Muscle layer of duodenum (tissue), 2 donors: Measurements from ENCODE around the gene PABPN1L.

ENCODE experiments used
- H3K27ac ChIP-seq: one replicate; pipeline ENCODE4 v1.7.0; 2013; ENCODE audit warnings: mild to moderate bottlenecking, low read length
- H3K27me3 ChIP-seq: one replicate; pipeline ENCODE4 v1.7.0; 2013; ENCODE audit warnings: low read depth, mild to moderate bottlenecking, control low read depth, low read length
- H3K36me3 ChIP-seq, 2 donors: one replicate each; pipeline ENCODE4 v1.7.0; 2013; ENCODE audit warnings: low read length in 2 of 2, control low read depth in 1 of 2, mild to moderate bottlenecking in 1 of 2; ENCODE audit not compliant: insufficient read depth in 2 of 2, control insufficient read depth in 1 of 2
- H3K4me1 ChIP-seq, 2 donors: one replicate each; pipeline ENCODE4 v1.7.0; 2013; ENCODE audit warnings: low read length in 2 of 2, mild to moderate bottlenecking in 2 of 2, control low read depth in 1 of 2, moderate library complexity in 1 of 2; ENCODE audit not compliant: insufficient read depth in 2 of 2, control insufficient read depth in 1 of 2
- H3K4me3 ChIP-seq, 2 donors: one replicate each; pipeline ENCODE4 v1.7.0; 2013; ENCODE audit warnings: low read length in 2 of 2, low read depth in 1 of 2, mild to moderate bottlenecking in 1 of 2
- H3K9me3 ChIP-seq, 2 donors: one replicate each; pipeline ENCODE4 v1.7.0; 2013; ENCODE audit warnings: low read length in 2 of 2, control low read depth in 1 of 2, mild to moderate bottlenecking in 1 of 2; ENCODE audit not compliant: control insufficient read depth in 1 of 2
- donor health status: healthy.

Gene PABPN1L

DNA sequence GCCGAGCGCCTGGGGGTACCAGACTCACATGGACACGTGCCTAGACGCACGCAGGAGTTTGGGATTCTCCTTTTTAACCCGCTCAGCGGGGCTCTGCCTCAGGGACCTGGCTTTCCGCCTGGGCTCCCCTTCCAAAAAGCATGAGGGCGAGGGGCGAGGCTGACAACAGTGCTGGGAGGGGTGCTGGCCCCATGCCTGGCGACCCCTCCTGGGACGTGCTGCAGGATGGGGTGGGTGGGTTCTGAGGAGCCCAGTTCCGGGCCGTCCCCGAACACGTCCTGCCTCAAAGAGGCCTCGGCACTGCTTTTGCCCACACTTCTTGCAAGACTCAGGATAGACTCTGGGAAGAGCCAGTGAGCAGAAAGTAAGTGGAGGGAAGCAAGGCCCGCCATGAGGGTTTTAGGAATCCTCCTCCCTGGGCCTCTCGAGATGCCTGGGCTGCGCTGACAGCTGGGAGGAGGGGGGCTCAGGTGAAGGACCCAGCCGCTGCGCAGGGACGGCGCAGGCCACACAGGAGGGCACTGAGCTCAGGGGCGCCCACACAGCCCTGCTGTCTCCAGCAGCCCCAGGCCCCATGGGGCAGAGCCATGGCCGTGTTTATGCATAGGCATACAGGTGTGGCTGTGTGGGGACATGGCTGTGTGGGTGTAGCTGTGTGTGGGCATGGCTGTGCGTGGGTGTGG lies 15.4 kb upstream of the PABPN1L start:
- Histone ChIP-seq H3K4me3 (no peak overlapping the region), H3K36me3 (peaks cover 0 to 21% of the 10 kb centered on the region in 2 donors)

DNA sequence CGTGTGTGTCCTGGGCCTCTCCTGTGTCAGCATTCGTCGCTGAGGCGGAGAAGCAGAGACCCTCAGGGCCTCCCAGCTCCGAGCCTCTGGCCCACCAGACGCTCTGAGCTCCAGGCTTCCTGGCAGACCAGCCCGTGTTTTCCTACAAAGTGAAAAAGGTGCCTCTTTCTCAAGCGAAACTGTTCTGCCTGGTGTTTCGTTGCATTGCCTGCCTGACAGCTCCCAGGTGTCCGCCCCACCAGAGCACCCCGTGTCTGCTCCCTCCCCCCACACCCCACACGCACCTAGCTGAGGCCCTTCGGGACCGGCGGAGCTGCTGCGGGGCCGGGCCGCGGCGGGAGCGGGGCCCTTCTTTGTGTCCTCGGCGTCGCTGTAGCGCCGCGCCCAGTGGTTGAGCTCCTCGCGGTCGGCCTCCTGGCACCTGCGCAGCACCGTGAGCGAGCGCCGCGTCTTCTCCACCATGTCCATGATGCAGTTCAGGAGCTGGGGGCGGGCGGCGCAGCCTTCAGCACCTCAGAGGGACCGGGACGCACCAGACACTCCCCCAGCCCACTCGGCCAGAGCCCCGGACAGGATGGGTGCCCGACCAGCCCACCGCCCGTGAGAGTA lies 14.7 kb upstream of the PABPN1L start:
- H3K4me3 ChIP-seq, result no peak overlapping the region
- H3K27ac ChIP-seq, result no peak overlapping the region
- no peaks in the 10 kb centered on the region for H3K27me3 ChIP-seq
- H3K36me3 ChIP-seq, result peaks cover 0 to 21% of the 10 kb centered on the region in 2 donors
- no peaks in the 10 kb centered on the region for H3K9me3 ChIP-seq
- H3K4me1 ChIP-seq, result peaks cover 0 to 6% of the 10 kb centered on the region in 2 donors

More for the DNA sequence above, 15.4 kb upstream of the PABPN1L start:
- Histone ChIP-seq H3K27ac (no peak overlapping the region), H3K27me3 (no peaks in the 10 kb centered on the region), H3K9me3 (no peaks in the 10 kb centered on the region), H3K4me1 (peaks cover 0 to 6% of the 10 kb centered on the region in 2 donors)

DNA sequence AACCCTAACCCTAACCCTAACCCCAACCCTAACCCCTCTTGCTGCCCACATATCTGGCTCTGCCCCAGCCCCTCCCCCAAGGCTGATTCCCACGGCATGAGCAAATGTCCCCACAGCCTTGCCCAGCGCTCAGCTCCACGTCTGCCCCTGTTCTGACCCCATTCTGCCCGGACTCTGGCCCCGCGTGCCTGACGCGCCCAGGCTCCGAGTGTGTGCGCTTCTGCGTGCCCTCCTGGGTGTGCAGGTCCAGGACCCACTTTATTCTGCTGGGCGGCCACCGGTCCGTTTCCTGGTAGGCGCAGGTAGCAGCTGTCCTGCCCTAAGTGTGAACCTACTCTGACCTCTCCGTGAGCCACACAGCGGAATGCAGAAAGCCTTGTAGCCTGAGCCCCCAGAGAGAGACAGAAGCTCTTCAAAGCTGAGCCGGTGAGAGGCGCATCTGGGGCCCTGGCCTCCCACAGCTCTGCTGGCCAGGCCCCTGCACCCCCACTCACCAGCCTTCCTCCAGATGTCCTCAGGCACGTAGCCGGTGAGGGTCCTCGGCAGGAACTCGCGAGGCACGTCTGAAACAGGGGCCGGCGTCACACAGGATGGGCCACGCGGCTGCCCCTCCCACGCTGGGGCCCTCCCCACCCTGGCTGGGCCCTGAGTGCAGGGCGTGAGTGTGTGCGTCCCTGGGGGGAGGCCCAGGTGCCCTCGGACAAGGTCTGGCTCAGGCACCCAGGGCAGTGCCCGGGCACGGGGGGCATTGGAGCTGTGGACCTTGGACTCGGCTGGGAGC lies 14.0 kb upstream of the PABPN1L start:
- H3K4me3 ChIP-seq, result no peak overlapping the region
- H3K36me3 ChIP-seq, result peaks cover 0 to 21% of the 10 kb centered on the region in 2 donors
- H3K9me3 ChIP-seq, result no peaks in the 10 kb centered on the region
- peaks cover 0 to 6% of the 10 kb centered on the region in 2 donors for H3K4me1 ChIP-seq
- H3K27ac ChIP-seq, result no peak overlapping the region
- H3K27me3 ChIP-seq, result no peaks in the 10 kb centered on the region

DNA sequence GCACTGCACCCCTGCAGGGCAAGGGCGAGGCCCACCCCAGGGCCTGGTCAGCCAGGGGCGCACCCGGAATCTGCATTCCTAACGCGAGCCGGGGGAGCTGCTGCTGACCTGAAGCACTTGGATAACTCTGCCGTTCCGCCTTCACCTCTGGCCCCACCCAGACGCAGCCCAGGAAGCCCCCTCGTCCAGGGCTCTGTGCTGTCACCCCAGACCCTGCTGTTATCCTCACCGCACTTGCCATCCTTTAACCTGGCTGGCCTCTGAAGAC lies 13.3 kb upstream of the PABPN1L start:
- peaks cover 0 to 6% of the 10 kb centered on the region in 2 donors for H3K4me1 ChIP-seq
- no peaks in the 10 kb centered on the region for H3K27me3 ChIP-seq
- H3K9me3 ChIP-seq, result no peaks in the 10 kb centered on the region
- H3K36me3 ChIP-seq, result peaks cover 0 to 18% of the 10 kb centered on the region in 2 donors
- no peak overlapping the region for H3K27ac ChIP-seq
- no peak overlapping the region for H3K4me3 ChIP-seq

DNA sequence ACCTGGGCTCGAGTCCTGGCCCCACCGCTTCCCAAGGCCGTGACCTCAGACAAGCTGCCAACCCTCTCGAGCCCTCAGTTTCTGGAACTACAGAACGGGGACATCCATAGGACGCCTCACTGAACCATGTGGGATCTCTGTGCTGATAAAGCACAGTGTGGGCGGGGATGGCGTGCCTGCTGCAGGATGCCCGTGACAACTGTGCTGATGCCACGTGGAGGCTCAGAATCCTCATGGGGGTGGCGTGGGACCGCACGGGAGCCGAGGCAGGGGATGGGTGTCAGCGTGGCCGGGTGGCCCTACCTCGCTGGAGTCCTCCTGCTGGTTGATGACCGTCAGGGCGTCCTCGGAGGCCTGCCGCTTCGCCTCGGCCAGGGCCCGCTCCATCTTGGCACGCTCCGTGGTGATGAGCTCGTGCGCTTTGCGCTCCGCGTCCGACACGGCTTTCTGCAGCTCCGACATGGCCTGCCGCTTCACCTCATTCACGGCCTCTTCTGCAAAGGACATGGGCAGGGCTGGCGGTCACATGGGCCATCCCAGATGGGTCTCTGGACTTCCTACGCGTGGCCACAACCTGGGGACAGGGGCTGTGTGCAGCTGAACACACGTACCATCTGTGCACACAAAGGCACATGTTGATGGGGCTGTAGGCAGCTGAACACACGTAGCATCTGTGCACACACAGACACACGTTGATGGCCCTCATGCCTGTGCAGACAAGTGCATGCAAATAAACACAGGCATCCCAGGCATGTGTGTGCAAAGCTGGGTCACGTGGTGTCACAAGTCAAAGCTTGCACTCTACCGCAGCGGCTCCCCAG lies 12.7 kb upstream of the PABPN1L start:
- H3K36me3 ChIP-seq, result peaks cover 0 to 17% of the 10 kb centered on the region in 2 donors

DNA sequence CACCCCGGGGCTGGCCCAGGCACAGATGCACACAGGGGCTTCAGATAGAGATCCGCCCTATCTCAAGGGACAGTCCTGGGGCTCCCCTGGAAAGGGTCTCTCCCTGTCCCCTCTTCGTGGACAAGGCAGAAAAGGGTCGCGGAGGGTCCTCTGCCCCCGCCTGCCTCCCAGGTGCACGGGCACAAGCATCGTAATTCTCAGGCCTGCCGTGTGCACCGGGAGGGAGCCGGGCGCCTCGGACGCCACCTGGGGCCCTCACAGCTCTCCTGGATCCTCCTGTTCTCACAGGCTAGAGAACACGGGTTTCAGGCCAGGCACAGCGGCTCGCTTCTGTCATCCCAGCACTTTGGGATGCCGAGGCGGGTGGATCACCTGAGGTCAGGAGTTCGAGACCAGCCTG lies 11.9 kb upstream of the PABPN1L start:
- H3K27me3 ChIP-seq, result no peaks in the 10 kb centered on the region
- no peak overlapping the region for H3K4me3 ChIP-seq
- peaks cover 0 to 6% of the 10 kb centered on the region in 2 donors for H3K4me1 ChIP-seq
- no peak overlapping the region for H3K27ac ChIP-seq
- H3K36me3 ChIP-seq, result peaks cover 0 to 15% of the 10 kb centered on the region in 2 donors
- no peaks in the 10 kb centered on the region for H3K9me3 ChIP-seq

More for the DNA sequence above, 12.7 kb upstream of the PABPN1L start:
- no peak overlapping the region for H3K4me3 ChIP-seq
- no peaks in the 10 kb centered on the region for H3K9me3 ChIP-seq
- H3K27me3 ChIP-seq, result no peaks in the 10 kb centered on the region
- H3K27ac ChIP-seq, result no peak overlapping the region
- H3K4me1 ChIP-seq, result peaks cover 0 to 6% of the 10 kb centered on the region in 2 donors

DNA sequence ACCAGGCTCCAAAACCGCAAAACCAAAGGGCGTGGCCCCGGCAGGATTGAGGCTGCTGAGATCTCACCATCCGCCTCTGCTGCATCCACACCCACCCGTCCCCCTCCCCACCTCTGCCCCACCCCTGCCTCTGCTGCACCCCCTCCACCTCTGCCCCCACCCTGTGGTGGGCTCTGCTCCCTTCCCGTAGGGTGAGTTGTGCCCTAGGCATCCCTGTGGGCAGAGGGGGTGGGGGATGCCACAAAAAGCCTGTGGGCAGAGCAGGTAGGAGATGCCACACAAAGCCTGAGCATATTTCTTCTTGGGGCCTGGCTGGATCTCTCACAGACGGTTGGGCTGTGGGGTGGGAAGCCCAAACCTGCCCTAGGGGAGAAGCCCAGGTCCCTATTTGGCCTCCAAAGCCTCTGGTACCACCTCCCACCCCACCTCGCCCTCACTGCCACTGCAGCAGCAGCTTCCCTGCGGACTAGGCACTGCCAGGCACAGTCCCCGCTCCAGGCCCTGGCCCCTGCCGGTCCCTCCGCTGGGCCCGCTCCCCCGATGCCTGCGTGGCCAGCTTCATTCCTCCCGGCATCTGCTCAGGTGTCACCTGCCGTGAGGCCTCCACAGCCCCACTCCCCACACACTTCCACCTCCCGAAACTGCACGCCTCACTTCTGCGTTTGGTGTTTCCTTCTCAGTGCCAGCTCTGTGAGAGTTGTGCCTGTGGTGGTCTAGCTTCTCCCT lies 11.3 kb upstream of the PABPN1L start:
- Histone ChIP-seq H3K4me1 (peaks cover 0 to 6% of the 10 kb centered on the region in 2 donors), H3K36me3 (peaks cover 0 to 10% of the 10 kb centered on the region in 2 donors), H3K27ac (no peak overlapping the region), H3K27me3 (no peaks in the 10 kb centered on the region), H3K9me3 (no peaks in the 10 kb centered on the region), H3K4me3 (no peak overlapping the region)

DNA sequence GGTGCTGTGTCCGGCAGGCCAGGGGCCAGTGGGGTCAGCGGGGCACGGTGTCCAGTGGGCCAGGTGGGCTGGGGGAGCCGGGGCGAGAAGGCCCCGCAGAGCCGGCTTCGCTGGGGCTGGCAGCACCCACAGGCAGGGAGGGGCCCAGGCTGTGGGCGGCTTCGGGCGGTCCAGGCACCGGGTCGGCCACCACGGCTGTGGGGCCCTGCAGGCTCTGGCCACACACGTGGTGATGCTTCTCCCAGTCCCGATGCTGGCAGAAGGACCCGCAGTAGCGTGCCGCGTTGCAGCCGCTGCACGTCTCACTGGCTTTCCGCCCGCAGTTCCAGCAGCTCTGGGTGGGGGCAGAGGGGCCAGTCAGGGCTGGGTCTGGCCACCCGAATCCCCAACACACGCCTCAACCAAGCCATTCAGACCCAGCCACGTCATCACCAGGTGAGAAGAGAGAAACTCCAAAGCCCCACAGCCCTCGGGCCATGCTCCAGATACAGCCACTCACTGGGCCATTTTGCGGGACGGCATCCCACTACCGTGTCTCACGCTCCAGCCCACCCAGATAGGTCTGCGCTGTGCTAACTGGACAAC lies 10.6 kb upstream of the PABPN1L start:
- peaks cover 0 to 8% of the 10 kb centered on the region in 2 donors for H3K36me3 ChIP-seq
- no peak overlapping the region for H3K27ac ChIP-seq
- H3K4me3 ChIP-seq, result no peak overlapping the region
- peaks cover 0 to 6% of the 10 kb centered on the region in 2 donors for H3K4me1 ChIP-seq
- no peaks in the 10 kb centered on the region for H3K9me3 ChIP-seq
- H3K27me3 ChIP-seq, result no peaks in the 10 kb centered on the region

DNA sequence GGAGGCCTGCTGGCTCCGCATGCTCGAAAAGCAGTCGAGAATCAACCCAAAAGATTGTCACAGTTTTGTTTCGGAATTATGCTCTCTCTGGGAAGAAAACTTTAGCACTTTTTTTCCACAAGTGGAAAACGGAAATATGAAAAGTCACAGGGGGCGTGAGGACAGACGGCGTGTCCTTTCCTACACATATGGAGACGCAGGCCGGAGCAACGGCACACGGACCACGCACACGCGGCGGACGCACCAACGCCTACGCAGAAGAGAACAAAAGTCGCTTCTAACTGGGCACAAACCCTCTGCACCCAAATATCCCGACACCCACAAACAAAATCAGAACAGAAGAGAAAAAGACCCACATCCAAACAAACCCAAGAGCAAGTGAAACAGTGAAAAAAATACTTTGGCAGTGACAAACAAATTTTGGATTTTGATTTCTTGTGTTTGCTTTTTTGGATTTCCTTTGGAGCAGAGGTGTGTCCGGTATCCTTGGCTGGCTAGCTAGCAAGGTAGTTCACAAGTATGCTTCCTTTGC lies 9.3 kb upstream of the PABPN1L start:
- H3K4me1 ChIP-seq, result no peaks in the 10 kb centered on the region
- no peaks in the 10 kb centered on the region for H3K9me3 ChIP-seq
- H3K27ac ChIP-seq, result no peak overlapping the region
- H3K4me3 ChIP-seq, result no peak overlapping the region
- H3K27me3 ChIP-seq, result no peaks in the 10 kb centered on the region
- peaks cover 0 to 8% of the 10 kb centered on the region in 2 donors for H3K36me3 ChIP-seq

DNA sequence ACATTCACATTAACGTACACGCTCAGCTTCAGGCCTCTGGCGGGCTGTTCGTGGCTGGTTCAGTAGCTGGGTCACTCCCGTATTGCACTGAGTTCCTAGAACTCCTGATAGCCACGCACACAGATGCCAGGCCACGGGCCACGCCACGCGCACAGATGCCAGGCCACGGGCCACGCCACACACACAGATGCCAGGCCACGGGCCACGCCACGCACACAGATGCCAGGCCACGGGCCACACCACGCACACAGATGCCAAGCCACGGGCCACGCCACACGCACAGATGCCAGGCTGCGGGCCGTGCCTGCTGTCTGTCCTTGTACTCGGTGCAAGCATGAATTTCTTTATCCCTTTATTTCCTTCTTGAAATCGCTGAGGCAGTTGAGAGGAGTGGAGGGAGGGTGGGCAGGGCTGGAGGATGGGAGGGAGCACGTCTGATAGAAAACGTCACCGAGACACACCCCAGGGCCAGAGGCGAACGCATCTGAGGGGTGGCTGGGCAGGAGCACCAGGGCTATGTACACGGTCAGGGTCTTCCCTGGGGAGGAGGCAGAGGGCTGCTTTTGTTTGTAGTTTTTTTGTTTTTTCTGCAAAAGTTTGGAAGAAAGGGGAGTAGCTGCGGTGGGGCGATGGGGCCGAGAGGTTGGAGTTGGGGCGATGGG lies 8.6 kb upstream of the PABPN1L start:
- Histone ChIP-seq H3K36me3 (peaks cover 0 to 8% of the 10 kb centered on the region in 2 donors), H3K27me3 (no peaks in the 10 kb centered on the region), H3K4me3 (no peak overlapping the region), H3K4me1 (no peaks in the 10 kb centered on the region), H3K9me3 (no peaks in the 10 kb centered on the region), H3K27ac (no peak overlapping the region)
